H7 (cell line): ENCODE measurements around the gene CT45A1. TPM values are rescaled to one million over a fixed set of nuclear protein-coding genes. Genes with fewer than 3 reads are reported as not detected.
"Not testable (repeated sequence)": the region's sequence is repeated elsewhere in the genome, so short reads cannot be mapped to it uniquely, and the experiment has no call there.

Experiments used
- DNase-seq: peaks from one replicate; pipeline ENCODE4 v3.0.0; 2012
- H3K27me3 ChIP-seq: 2 replicates; pipeline ENCODE4 v1.6.0; 2011; ENCODE audit warnings: mild to moderate bottlenecking, low read length; ENCODE audit not compliant: control insufficient read depth, insufficient read depth
- H3K36me3 ChIP-seq: replicated peaks from 2 replicates; pipeline ENCODE4 v1.5.1; 2011; ENCODE audit warnings: low read length; ENCODE audit not compliant: control insufficient read depth, insufficient read depth
- H3K4me3 ChIP-seq: 2 replicates; pipeline ENCODE4 v1.5.1; 2011; ENCODE audit warnings: low read depth, mild to moderate bottlenecking, control low read depth, low read length, moderate library complexity; ENCODE audit not compliant: insufficient read depth
- total RNA-seq: library from RNA; depleted of rRNA; stranded (reverse); fragments of >200 nt; shearing (Covaris generic); gene quantifications from 2 replicates; pipeline ENCODE4 v1.2.3, GENCODE V29; 2014; rRNA removed

CT45A1 gene
- not detected in 2 replicates for total RNA-seq

GRCh38 chrX:135713183-135713689, at the start of gene CT45A1:
Gene CT45A1 (plus strand): TSS chrX:135713639. CDS start chrX:135718941, 5,302 bp downstream.
- DNase-seq, H3K27me3 ChIP-seq, H3K36me3 ChIP-seq, H3K4me3 ChIP-seq: not testable (repeated sequence)

DNA sequence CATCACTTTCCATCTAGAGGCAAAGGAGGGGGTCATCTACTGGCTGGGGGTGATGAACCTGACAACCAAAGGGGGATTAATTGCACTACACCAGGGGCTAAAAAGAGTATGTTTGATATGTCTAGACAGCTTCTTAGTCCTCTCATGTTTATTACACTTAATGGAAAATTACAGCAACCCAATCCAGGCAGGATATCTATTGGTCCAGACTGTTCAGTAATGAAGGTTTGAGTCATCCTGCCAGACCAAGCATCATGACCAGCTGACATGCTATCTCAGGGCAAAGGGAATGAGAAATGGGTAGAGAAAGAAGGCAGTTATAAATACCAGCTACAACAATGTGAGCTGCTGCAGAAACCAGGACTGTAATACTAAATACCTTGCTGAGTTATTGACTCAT, 40.5 kb upstream of the CT45A1 start:
- H3K4me3 ChIP-seq, DNase-seq, H3K36me3 ChIP-seq, H3K27me3 ChIP-seq: not testable (repeated sequence)

DNA sequence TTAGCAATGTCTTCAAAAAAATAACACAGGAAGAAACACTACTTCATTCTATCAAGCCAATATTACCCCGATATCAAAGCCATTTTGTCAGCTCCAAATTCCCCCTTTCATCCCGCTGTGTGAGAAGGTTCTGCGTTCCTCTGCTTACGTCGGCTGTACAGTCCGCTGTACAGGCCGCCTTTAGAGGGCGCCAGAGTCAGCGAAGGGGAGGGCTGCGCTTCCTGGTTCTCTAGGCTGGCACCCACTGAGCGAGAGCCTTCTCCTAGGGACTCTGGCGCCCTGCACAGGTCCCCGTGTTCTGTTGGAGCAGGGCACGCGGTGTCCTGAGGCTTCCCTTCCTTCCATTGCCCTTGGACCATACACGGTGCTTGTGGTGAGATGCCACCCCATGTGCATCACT, 25.3 kb upstream of the CT45A1 start:
- DNase-seq, result no peak
- Histone ChIP-seq H3K36me3 (no peaks in the 10 kb centered on the region), H3K4me3 (no peak overlapping the region), H3K27me3 (no peaks in the 10 kb centered on the region)

- Histone ChIP-seq H3K27me3 (no peaks in the 10 kb centered on the region), H3K4me3 (no peak overlapping the region), H3K36me3 (no peaks in the 10 kb centered on the region)
- no peak for DNase-seq
Measured at GRCh38 chrX:135695471-135695870, 18.0 kb upstream of the CT45A1 start.

DNA sequence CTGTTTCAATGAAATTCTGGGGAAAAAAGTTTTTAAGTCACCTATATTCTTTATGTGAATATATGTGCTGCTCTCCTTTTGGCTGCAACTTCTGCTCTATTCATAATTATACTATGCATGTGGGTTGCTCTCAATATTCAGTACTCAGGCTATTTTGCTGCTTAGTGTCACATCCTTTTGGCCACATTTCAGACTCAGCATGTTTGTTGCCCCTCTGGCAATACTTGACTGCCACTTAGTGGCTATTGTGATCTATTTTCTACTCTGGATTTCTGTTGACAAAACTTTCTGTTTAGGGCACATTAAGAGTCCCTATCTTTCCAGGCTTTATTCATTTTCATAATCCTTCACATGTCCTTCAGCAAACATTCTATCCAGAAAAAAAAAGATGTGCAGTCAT, 15.8 kb upstream of the CT45A1 start:
- no peaks in the 10 kb centered on the region for H3K27me3 ChIP-seq
- H3K36me3 ChIP-seq, result no peaks in the 10 kb centered on the region
- H3K4me3 ChIP-seq, result no peak overlapping the region
- no peak for DNase-seq

GRCh38 chrX:135698924-135699323, 14.5 kb upstream of the CT45A1 start:
- Histone ChIP-seq H3K27me3 (no peaks in the 10 kb centered on the region), H3K36me3 (no peaks in the 10 kb centered on the region), H3K4me3 (no peak overlapping the region)
- DNase-seq, result no peak

DNA sequence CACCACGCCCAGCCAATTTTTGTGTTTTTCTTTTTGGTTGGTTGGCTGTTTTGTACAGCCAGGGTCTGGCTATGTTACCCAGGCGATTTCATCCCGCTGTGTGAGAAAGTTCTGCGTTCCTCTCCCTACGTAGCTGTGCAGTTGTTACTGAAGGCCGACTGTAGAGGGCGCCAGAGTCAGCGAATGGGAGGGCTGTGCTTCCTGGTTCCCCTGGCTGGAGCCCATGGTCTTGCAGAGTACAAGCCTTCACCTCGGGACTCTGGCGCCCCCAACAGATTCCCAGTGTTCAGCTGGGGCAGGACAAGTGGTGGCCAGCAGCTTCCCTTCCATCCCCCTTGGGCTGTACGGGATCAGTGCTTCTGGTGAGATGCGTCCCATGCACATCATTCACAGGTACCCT, 5.6 kb upstream of the CT45A1 start:
- Histone ChIP-seq H3K27me3 (no peaks in the 10 kb centered on the region), H3K4me3 (no peak overlapping the region), H3K36me3 (no peaks in the 10 kb centered on the region)
- peak; percentile 28 for DNase-seq

GRCh38 chrX:135713795-135714194, 356 bp downstream of the CT45A1 start:
- H3K27me3 ChIP-seq, result no peaks in the 10 kb centered on the region
- no peak overlapping the region for H3K4me3 ChIP-seq
- DNase-seq, result no peak
- H3K36me3 ChIP-seq, result no peaks in the 10 kb centered on the region

DNA sequence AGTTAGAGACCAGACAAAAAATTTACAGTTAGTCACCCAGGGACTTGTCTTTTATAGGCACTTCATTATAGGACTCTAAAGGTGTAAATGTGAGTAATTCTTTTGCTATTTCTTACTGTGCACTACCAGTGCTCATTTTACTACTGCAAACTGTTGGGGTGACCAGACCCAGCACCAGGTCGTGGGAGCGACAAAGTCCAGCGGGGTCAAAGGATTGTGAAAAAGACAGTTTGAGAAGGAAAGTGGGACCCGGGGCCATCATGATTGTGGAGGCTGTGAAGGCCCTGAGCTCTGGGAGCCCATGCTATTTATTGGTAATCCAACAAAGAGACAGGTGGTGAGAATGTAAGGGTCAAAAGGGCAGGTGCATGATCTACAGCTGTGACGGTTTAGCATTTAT, 21.2 kb downstream of the CT45A1 start:
- not testable (repeated sequence) for H3K36me3 ChIP-seq, H3K4me3 ChIP-seq, H3K27me3 ChIP-seq, DNase-seq

GRCh38 chrX:135737366-135738071, 24.1 kb downstream of the CT45A1 start:
- Histone ChIP-seq H3K36me3 (no peaks in the 10 kb centered on the region), H3K27me3 (no peaks in the 10 kb centered on the region), H3K4me3 (no peak overlapping the region)
- DNase-seq, result no peak

GRCh38 chrX:135740681-135741149, 27.3 kb downstream of the CT45A1 start:
- H3K4me3 ChIP-seq, result no peak overlapping the region
- DNase-seq, result peak; percentile 47

GRCh38 chrX:135741192-135741715, 27.8 kb downstream of the CT45A1 start:
- Histone ChIP-seq H3K36me3 (no peaks in the 10 kb centered on the region), H3K4me3 (no peak overlapping the region), H3K27me3 (no peaks in the 10 kb centered on the region)
- DNase-seq, result no peak

More at GRCh38 chrX:135740681-135741149, 27.3 kb downstream of the CT45A1 start:
- H3K36me3 ChIP-seq, result no peaks in the 10 kb centered on the region
- H3K27me3 ChIP-seq, result no peaks in the 10 kb centered on the region

- H3K27me3 ChIP-seq, DNase-seq, H3K4me3 ChIP-seq, H3K36me3 ChIP-seq: not testable (repeated sequence)
Measured at GRCh38 chrX:135744739-135745138, 31.3 kb downstream of the CT45A1 start.

DNA sequence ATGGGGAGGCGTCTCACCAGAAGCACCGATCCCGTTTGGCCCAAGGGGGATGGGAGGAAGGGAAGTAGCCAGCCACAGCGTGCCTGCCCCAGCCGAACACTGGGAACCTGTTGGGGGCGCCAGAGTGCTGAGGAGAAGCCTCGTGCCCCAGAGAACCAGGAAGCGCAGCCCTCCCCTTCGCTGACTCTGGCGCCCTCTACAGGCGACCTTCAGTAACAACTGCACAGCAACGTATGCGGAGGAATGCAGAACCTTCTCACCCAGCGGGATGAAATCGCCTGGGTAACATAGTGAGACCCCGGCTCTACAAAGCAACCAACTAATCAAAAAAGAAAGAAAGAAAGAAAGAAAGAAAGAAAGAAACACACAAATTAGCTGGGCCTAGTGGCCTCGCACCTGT, 54.7 kb downstream of the CT45A1 start, which contains the start of gene CT45A3:
Gene CT45A3 (minus strand): TSS at position 101 of the 400 bp plus-strand sequence. CDS start 3,747 bp downstream, outside the sequence.
- not testable (repeated sequence) for H3K4me3 ChIP-seq, H3K27me3 ChIP-seq, DNase-seq, H3K36me3 ChIP-seq
